Measurements from ENCODE around the gene MGAT4B.

DNA sequence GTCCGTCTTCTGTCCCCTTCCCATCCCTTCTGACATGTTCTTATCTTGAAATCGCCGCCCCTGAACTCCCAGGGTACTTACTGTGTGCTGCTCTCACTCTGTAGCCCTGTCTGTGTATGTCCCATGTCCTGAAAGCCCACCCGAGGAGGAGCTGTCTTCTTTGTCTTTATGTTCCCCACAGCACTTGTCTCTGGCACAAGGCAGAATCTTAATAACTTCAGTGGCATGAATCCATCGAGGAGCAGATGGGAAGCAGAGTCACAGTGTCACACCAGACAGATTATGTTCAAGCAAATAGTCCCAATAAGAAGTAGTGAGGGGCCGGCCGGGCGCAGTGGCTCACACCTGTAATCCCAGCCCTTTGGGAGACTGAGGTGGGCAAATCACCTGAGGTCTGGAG, 42.6 kb downstream of the MGAT4B start:
- TF ChIP-seq, protein P1, sequence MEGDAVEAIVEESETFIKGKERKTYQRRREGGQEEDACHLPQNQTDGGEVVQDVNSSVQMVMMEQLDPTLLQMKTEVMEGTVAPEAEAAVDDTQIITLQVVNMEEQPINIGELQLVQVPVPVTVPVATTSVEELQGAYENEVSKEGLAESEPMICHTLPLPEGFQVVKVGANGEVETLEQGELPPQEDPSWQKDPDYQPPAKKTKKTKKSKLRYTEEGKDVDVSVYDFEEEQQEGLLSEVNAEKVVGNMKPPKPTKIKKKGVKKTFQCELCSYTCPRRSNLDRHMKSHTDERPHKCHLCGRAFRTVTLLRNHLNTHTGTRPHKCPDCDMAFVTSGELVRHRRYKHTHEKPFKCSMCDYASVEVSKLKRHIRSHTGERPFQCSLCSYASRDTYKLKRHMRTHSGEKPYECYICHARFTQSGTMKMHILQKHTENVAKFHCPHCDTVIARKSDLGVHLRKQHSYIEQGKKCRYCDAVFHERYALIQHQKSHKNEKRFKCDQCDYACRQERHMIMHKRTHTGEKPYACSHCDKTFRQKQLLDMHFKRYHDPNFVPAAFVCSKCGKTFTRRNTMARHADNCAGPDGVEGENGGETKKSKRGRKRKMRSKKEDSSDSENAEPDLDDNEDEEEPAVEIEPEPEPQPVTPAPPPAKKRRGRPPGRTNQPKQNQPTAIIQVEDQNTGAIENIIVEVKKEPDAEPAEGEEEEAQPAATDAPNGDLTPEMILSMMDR (IDR thresholded peaks at IDR 0.05) = no peak
- TF ChIP-seq POLR2A (IDR thresholded peaks at IDR 0.05) = no peak
- TF ChIP-seq EP300 (IDR thresholded peaks at IDR 0.05) = no peak

Data from tibial nerve (tissue), 4 donors.